NCI-H1930 (cell line): ENCODE measurements around the gene HOXC9.

Experiments used
- DNase-seq, 2 experiments: peaks; one replicate each; lab custom pipeline; 2025; lab: John Stamatoyannopoulos, UW

The HOXC9 gene

DNA sequence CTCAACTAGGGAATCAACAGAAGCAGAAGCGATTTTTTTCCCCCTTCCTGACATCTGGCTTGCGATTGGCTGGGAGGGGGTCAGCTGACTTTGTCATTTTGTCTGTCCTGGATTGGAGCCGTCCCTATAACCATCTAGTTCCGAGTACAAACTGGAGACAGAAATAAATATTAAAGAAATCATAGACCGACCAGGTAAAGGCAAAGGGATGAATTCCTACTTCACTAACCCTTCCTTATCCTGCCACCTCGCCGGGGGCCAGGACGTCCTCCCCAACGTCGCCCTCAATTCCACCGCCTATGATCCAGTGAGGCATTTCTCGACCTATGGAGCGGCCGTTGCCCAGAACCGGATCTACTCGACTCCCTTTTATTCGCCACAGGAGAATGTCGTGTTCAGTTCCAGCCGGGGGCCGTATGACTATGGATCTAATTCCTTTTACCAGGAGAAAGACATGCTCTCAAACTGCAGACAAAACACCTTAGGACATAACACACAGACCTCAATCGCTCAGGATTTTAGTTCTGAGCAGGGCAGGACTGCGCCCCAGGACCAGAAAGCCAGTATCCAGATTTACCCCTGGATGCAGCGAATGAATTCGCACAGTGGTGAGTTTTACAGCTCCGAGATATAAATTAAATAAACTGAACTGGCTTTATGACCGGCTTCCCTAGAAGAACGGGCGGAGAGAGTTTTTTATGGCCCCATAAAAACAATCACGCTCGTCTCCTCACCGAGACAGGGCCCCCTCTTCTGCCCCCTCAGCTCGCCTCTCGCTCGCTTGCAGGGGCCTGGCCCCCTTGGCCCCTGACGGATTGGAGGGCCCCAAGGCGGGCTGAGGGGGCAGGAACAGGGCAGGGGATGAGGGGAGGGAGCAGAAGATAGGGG is 28.6 kb downstream of the HOXC9 start, which contains the start of gene HOXC6:
Gene HOXC6, plus strand, starts transcription at position 127 of the 888 bp plus-strand sequence. Its CDS starts 82 bp downstream, at position 209.
- DNase-seq, result no peak

DNA sequence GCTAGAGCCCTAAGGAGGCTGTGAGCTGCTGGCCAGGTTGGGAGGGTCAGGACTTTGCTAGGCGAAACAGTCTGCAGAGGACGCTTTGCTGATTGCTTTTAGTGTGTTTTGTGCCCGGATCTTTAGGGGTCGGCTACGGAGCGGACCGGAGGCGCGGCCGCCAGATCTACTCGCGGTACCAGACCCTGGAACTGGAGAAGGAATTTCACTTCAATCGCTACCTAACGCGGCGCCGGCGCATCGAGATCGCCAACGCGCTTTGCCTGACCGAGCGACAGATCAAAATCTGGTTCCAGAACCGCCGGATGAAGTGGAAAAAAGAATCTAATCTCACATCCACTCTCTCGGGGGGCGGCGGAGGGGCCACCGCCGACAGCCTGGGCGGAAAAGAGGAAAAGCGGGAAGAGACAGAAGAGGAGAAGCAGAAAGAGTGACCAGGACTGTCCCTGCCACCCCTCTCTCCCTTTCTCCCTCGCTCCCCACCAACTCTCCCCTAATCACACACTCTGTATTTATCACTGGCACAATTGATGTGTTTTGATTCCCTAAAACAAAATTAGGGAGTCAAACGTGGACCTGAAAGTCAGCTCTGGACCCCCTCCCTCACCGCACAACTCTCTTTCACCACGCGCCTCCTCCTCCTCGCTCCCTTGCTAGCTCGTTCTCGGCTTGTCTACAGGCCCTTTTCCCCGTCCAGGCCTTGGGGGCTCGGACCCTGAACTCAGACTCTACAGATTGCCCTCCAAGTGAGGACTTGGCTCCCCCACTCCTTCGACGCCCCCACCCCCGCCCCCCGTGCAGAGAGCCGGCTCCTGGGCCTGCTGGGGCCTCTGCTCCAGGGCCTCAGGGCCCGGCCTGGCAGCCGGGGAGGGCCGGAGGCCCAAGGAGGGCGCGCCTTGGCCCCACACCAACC is 29.8 kb downstream of the HOXC9 start:
- no peak for DNase-seq

DNA sequence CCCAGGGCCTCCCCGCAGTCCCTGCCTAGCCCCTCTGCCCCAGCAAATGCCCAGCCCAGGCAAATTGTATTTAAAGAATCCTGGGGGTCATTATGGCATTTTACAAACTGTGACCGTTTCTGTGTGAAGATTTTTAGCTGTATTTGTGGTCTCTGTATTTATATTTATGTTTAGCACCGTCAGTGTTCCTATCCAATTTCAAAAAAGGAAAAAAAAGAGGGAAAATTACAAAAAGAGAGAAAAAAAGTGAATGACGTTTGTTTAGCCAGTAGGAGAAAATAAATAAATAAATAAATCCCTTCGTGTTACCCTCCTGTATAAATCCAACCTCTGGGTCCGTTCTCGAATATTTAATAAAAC is 30.5 kb downstream of the HOXC9 start:
- DNase-seq, result no peak

- DNase-seq, result no peak
These were observed 31.0 kb downstream of the HOXC9 start for GRCh38 chr12:54030889-54031471.

GRCh38 chr12:54031480-54031879 is 31.5 kb downstream of the HOXC9 start:
- no peak for DNase-seq

- no peak for DNase-seq
These were observed 32.2 kb downstream of the HOXC9 start for GRCh38 chr12:54032086-54032619.

DNA sequence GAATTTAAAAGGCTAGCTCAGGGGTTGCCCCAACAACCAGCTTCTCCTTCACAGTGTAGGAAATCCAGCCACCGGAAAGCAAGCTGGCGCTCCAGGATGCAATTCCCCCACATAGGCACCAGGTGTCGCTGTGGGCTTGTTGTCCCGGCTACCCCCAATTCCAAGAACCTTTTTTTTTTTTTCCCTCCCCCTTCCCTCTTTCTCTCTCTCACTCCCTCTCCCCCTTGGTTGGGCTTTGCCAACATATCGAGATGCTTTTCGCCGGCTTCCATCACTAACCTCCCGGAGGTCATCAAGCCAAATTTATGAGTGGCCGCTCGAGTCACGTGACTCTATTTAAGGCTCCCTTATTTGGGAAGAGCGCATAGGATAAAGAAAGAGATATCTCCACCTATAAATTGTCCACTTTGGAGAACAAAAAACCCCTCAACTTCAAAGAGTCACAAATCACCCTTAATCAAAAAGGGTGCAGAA is 32.7 kb downstream of the HOXC9 start, which contains the start of gene HOXC5:
Gene HOXC5, plus strand, starts transcription at position 424 of the 474 bp plus-strand sequence. CDS start 73 bp downstream, outside the sequence.
- peak in 1 of 2 experiments; percentile 66 for DNase-seq

GRCh38 chr12:54033106-54033979 is 33.4 kb downstream of the HOXC9 start:
- no peak for DNase-seq

DNA sequence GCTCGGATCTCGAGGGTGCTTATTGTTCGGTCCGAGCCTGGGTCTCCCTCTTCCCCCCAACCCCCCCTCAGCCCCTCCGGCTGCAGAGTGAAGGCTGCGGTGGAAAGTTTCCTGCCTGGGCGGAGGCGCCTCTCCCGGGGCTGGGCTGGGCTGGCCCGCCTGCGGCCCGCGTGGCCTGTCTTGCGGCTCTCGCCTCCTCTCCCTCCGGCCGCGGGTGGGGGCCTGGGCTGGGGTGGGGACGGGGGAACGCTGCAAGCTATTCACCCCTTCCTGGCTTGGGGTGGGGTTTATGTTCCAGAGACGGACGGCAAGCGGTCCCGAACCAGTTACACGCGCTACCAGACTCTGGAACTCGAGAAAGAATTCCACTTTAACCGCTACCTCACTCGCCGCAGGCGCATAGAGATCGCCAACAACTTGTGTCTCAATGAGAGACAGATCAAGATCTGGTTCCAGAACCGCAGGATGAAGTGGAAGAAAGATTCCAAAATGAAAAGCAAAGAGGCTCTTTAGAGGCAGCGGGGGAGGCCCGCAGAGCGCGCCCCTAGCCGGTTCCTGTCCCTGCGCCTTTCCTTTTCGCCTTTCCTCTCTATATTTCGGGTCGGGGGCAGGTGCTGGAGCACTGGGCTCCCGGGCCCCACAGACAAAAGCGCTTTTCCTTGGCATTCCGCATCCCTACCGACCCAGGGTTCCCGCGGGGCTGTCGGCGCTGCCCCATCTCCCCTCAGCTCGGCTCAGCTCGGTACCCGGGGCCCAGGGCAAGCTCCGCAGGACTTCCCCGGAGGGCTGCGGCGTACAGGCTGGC is 34.2 kb downstream of the HOXC9 start:
- DNase-seq, result no peak

DNA sequence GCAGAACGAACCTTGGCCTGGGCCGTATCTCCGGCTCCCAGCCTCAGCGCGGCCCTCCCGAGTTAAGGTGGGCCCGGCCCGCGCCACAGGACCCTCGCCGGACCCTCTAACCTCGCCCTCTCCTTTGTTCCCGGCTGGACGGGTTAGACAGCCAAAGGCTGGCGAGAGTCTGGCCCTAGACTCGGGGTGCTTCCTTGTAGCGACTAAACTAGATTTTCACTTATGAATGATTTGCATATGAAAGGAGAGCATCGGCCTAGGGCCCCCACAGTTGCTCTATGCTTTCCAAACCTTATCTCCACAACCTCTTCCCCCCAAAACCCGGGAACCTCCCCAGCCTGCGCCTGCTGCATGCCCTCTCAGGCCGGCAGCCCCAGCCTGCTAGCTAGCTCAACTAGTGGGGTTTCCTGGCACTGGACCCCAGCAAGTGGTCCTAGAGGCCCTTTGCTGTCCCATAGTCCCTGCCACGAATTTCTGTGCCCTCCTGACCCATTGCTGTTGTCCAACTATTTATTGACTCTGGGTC is 34.9 kb downstream of the HOXC9 start:
- DNase-seq, result no peak

- DNase-seq, result no peak
These were observed 35.8 kb downstream of the HOXC9 start for GRCh38 chr12:54035568-54036264.

- no peak for DNase-seq
These were observed 36.8 kb downstream of the HOXC9 start for GRCh38 chr12:54036620-54037359.

DNA sequence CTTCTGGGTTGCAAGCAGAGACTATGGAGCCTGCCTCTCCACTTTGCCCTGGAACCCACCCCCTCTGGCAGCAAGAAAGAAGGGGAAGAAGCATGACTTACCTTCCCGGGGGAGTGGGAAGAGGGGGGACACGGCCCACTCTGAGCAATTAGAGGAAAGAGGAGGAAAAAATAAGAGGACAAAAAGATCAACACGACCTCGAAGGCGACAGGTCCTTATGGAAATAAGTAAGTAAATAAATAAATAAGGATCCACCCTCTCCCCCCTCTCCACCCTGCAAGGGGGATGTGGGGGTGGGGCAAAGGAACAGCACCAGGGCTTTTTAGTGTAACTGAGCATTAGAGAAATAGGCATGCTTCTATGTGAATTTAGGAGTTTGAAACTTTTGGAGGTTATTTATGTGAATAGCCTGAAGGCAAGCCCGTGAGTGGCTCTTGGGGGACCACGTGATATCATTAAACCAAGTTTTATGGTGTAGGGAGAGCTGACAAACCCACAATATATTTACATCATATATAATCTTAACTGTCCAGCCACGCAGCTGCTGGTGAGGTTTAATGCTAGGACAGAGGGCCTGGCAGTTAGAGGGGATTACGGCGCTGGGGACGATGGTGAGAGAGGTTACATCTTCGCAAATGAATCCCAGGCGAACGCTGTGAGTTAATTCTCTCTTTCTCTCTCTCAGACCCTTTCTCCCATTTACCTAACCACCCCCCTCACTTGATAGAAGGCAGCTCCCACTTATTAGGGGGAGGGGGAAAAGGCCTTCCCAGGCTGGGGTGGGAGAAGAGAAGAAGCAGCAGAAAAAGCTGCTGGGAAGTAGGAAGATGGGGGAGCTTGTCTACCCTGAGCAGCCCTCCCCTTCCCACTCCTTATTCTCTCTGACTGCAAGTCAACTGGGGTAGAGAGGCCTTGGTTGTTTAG is 37.7 kb downstream of the HOXC9 start:
- no peak for DNase-seq

DNA sequence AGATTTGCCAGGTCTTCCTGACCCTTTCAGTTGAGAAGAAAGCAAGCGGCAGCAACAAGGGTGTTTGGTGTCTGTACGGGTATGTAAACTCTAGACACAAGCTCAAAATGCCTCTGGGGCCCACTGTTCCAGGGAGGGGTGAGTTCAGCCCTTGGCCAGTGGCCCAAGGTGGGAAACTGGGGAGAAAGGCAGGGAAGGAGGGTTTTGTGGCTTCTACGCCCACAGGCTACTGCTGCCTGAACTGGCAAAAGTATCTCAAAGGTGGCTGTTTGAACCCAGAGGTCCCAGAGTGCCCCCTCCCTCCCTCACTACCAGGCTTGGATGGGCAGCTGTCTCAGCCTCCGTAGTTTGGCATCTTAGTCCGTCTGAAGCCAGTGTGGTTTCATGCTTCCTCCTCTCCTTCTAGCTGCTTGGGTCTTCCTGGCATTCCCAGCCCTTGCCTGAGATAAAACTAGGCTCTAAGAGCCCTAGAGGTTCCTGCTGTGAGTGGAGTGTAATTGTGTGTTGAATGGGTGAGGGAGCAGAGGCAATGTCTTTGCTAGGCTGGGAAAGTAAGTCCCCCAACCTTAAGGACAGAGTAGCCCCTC is 38.4 kb downstream of the HOXC9 start:
- no peak for DNase-seq

DNA sequence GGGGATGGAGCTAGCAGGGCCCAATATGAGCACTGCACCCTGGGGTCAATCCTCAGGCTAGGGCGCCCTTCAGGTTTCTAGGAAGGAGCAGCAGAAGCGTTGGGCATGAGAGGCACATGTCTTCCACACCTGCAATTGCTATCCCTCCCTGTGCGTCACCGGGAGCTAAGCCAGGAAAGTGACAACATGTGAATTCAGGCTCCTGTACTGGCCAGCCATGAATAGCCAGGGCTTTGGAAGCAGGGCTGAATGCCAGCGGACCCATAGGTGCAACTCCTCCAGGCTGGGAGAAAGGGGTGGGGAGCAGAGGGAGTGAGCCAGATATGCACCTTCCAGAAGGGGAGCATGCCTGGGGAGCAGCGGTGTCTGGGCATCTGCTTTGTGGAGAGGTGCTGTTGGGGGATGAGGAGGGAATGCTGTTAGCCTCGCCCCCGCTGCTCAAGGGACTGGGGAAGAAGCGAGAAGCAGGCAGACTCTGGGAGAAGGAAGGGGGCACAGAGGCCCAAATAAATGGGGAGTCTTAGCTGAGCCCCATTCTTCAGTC is 39.0 kb downstream of the HOXC9 start:
- DNase-seq, result no peak

- no peak for DNase-seq
These were observed 39.6 kb downstream of the HOXC9 start for GRCh38 chr12:54039417-54040147.
